ENCODE results near the gene SIM1.

SIM1 gene

GRCh38 chr6:100336876-100337275 lies 127.8 kb downstream of the SIM1 start:
- H3K9ac ChIP-seq (ENCODE audit: low read depth, low read length, poor library complexity, severe bottlenecking): no peak overlapping the region
- no peaks in the 10 kb centered on the region for H3K9me3 ChIP-seq (ENCODE audit: insufficient read depth, low read depth, low read length)
- no peaks in the 10 kb centered on the region for H3K36me3 ChIP-seq (ENCODE audit: insufficient read depth, low read length)
- H3K27me3 ChIP-seq (ENCODE audit: insufficient read depth, low read length, poor library complexity, severe bottlenecking): no peaks in the 10 kb centered on the region
- no peaks in the 10 kb centered on the region for H4K20me1 ChIP-seq (ENCODE audit: insufficient read depth, low read length, poor library complexity, severe bottlenecking)
- H3K9me2 ChIP-seq (replicated peaks; ENCODE audit: low read depth, low read length): no peaks in the 10 kb centered on the region
- no peak overlapping the region for H3K4me2 ChIP-seq (ENCODE audit: low read depth, low read length, poor library complexity, severe bottlenecking)
- H2AFZ ChIP-seq (ENCODE audit: low read length): no peak overlapping the region
- TF ChIP-seq CTCF (conservative IDR thresholded peaks at IDR 0.05; ENCODE audit: low read length) (no peak), EZH2phosphoT487 (IDR thresholded peaks at IDR 0.05; ENCODE audit: borderline replicate concordance) (no peak)
- H3K4me3 ChIP-seq (ENCODE audit: low read length, poor library complexity, severe bottlenecking): no peak overlapping the region
- H3K4me1 ChIP-seq (ENCODE audit: insufficient read depth, low read length, poor library complexity, severe bottlenecking): peaks cover 13% of the 10 kb centered on the region
- no peaks in the 10 kb centered on the region for H3K79me2 ChIP-seq (ENCODE audit: insufficient read depth, low read length)
- no peaks in the 10 kb centered on the region for H3F3A ChIP-seq (ENCODE audit: low read depth)

- H4K20me1 ChIP-seq (ENCODE audit: insufficient read depth, low read length, poor library complexity, severe bottlenecking): no peaks in the 10 kb centered on the region
- no peaks in the 10 kb centered on the region for H3K9me3 ChIP-seq (ENCODE audit: insufficient read depth, low read depth, low read length)
- H3K4me3 ChIP-seq (ENCODE audit: low read length, poor library complexity, severe bottlenecking): no peak overlapping the region
- no peaks in the 10 kb centered on the region for H3K9me2 ChIP-seq (replicated peaks; ENCODE audit: low read depth, low read length)
- H3F3A ChIP-seq (ENCODE audit: low read depth): no peaks in the 10 kb centered on the region
- H3K4me1 ChIP-seq (ENCODE audit: insufficient read depth, low read length, poor library complexity, severe bottlenecking): peaks cover 9% of the 10 kb centered on the region
- peak overlapping the region; percentile 23; the same call in 1 of the 2 replicates for H2AFZ ChIP-seq (ENCODE audit: low read length)
- no peak overlapping the region for H3K4me2 ChIP-seq (ENCODE audit: low read depth, low read length, poor library complexity, severe bottlenecking)
- TF ChIP-seq CTCF (conservative IDR thresholded peaks at IDR 0.05; ENCODE audit: low read length): no peak
- no peak for TF ChIP-seq EZH2phosphoT487 (IDR thresholded peaks at IDR 0.05; ENCODE audit: borderline replicate concordance)
- H3K36me3 ChIP-seq (ENCODE audit: insufficient read depth, low read length): no peaks in the 10 kb centered on the region
- no peaks in the 10 kb centered on the region for H3K79me2 ChIP-seq (ENCODE audit: insufficient read depth, low read length)
- H3K9ac ChIP-seq (ENCODE audit: low read depth, low read length, poor library complexity, severe bottlenecking): no peak overlapping the region
- no peaks in the 10 kb centered on the region for H3K27me3 ChIP-seq (ENCODE audit: insufficient read depth, low read length, poor library complexity, severe bottlenecking)
These were observed 128.7 kb downstream of the SIM1 start for GRCh38 chr6:100335991-100336390.
